ENCODE data around the gene MACROD1. TPM values are rescaled to one million over a fixed set of nuclear protein-coding genes. Genes with fewer than 3 reads are reported as not detected.

Gene MACROD1
- total and polyA plus RNA-seq, 8 donors, result 13.5 to 25.1 (median 20.3) TPM

DNA sequence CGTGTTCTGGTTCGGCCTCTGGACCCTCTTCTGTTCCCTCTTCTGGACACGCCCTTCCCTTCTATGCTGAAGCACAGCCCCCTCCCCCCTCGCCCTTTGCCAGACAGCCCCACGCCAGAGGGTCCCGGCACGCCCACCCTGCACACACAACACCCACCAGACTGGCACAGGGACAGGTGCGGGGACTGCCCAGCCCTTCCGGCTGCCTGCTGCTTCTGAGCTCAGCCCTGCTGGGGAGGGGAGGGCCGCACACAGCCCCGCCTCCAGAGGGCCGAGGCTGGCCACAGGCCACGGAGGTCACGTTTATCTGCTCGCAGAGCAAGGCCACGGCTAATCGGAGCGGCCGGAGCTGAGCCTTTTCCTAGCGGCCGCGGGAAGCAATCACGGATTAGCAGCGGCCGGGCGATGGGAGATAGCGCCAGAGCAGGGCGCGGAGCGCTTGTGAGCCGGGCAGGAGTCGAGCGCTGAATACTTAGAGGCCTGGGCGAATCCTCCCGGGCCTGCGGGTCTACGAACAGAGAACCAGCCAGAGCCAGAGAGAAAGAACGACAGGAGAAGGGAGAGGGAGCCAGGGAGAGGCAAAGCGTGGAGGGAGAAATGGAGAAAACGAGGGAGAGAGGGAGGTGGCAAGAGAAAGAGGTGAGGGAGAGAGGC lies 158.2 kb downstream of the MACROD1 start:
- intact Hi-C loops (cut with DNase I), result no loop called here
- H3K27ac ChIP-seq, result no peak overlapping the region

GRCh38 chr11:64007160-64007628 lies 158.7 kb downstream of the MACROD1 start:
- Histone ChIP-seq H3K27ac (no peak overlapping the region), H3K4me1 (peaks cover 14 to 22% of the 10 kb centered on the region in 2 donors), H3K4me3 (peak overlapping the region; percentile 35 to 42), H3K27me3 (peaks cover 0 to 52% of the 10 kb centered on the region in 2 donors), H3K36me3 (no peaks in the 10 kb centered on the region), H3K9me3 (no peaks in the 10 kb centered on the region)
- ATAC-seq (peak; percentile 64), DNase-seq (peak in 2 of 4 donors; percentile 53 to 78)
- intact Hi-C loops (cut with DNase I), result no loop called here
- no peak for TF ChIP-seq CTCF (IDR thresholded peaks at IDR 0.05)

More for the DNA sequence above, 158.2 kb downstream of the MACROD1 start:
- Histone ChIP-seq H3K36me3 (no peaks in the 10 kb centered on the region), H3K9me3 (no peaks in the 10 kb centered on the region), H3K4me3 (peak overlapping the region; percentile 35 to 42), H3K27me3 (peaks cover 0 to 46% of the 10 kb centered on the region in 2 donors), H3K4me1 (peaks cover 14 to 18% of the 10 kb centered on the region in 2 donors)
- TF ChIP-seq CTCF (IDR thresholded peaks at IDR 0.05), result peak in 1 of 2 donors; percentile 41
- ATAC-seq (peak; percentile 96), DNase-seq (peak in 3 of 4 donors; percentile 37 to 92 (median 78))

GRCh38 chr11:64006398-64006797 lies 159.5 kb downstream of the MACROD1 start:
- Histone ChIP-seq H3K27ac (no peak overlapping the region), H3K4me1 (peaks cover 19 to 30% of the 10 kb centered on the region in 2 donors), H3K27me3 (peaks cover 0 to 60% of the 10 kb centered on the region in 2 donors), H3K36me3 (no peaks in the 10 kb centered on the region), H3K4me3 (no peak overlapping the region), H3K9me3 (no peaks in the 10 kb centered on the region)
- TF ChIP-seq CTCF (IDR thresholded peaks at IDR 0.05), result no peak
- ATAC-seq, result no peak
- intact Hi-C loops (cut with DNase I), result no loop called here
- no peak for DNase-seq

GRCh38 chr11:64005691-64006090 lies 160.2 kb downstream of the MACROD1 start:
- Histone ChIP-seq H3K36me3 (no peaks in the 10 kb centered on the region), H3K27me3 (peaks cover 0 to 67% of the 10 kb centered on the region in 2 donors), H3K4me1 (peaks cover 23 to 37% of the 10 kb centered on the region in 2 donors), H3K27ac (no peak overlapping the region), H3K9me3 (no peaks in the 10 kb centered on the region), H3K4me3 (no peak overlapping the region)
- DNase-seq, result no peak
- no peak for TF ChIP-seq CTCF (IDR thresholded peaks at IDR 0.05)
- intact Hi-C loops (cut with DNase I), result no loop called here
- no peak for ATAC-seq

GRCh38 chr11:64004590-64004984 lies 161.3 kb downstream of the MACROD1 start:
- no peaks in the 10 kb centered on the region for H3K9me3 ChIP-seq
- intact Hi-C loops (cut with DNase I), result no loop called here
- peaks cover 0 to 78% of the 10 kb centered on the region in 2 donors for H3K27me3 ChIP-seq
- H3K4me1 ChIP-seq, result peaks cover 32 to 48% of the 10 kb centered on the region in 2 donors
- H3K4me3 ChIP-seq, result no peak overlapping the region
- DNase-seq (no peak), ATAC-seq (no peak)
- H3K27ac ChIP-seq, result no peak overlapping the region
- H3K36me3 ChIP-seq, result no peaks in the 10 kb centered on the region
- TF ChIP-seq CTCF (IDR thresholded peaks at IDR 0.05), result no peak
